ENCODE data around the gene DLEC1. TPM values are rescaled to one million over a fixed set of nuclear protein-coding genes. Genes with fewer than 3 reads are reported as not detected.
A peak's percentile ranks its signal among the peaks of the same experiment; 100 is the strongest.
"Not testable (repeated sequence)": the region's sequence is repeated elsewhere in the genome, so short reads cannot be mapped to it uniquely, and the experiment has no call there.

The DLEC1 gene
- total RNA-seq, 1 experiment from 2014 or later: not detected

DNA sequence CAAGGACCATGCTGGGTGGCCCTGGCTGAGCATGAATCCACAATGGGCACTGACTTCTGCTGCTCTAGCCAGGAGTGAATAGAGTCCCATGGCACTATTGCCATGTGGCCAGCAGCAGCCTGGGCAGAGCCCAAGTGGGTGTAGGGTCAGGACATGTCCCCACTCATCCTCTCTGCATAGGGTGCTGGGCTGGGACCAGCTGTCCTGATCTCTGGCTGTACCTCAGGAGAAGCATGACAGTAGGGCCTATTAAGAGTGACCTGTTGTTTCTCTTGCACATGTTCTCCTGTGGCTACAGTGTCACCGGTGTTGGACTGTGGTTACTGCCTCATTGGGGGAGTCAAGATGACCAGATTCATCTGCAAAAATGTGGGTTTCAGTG, 46.9 kb downstream of the DLEC1 start:
- Histone ChIP-seq H3K27ac (ENCODE audit: low read length) (no peak overlapping the region), H3K4me3 (ENCODE audit: low read depth in 2 of 2, low read length in 2 of 2) (no peak overlapping the region), H3K36me3 (ENCODE audit: control insufficient read depth, insufficient read depth, low read length) (no peaks in the 10 kb centered on the region), H3K4me1 (ENCODE audit: control insufficient read depth, insufficient read depth, low read length) (no peaks in the 10 kb centered on the region), H3K9me3 (ENCODE audit: control insufficient read depth, insufficient read depth, low read depth, low read length) (no peaks in the 10 kb centered on the region), H3K27me3 (ENCODE audit: control insufficient read depth, insufficient read depth, low read length) (no peaks in the 10 kb centered on the region)
- in situ Hi-C loops (cut with HindIII; ENCODE audit: low pct_unique_long_range_greater_than_20kb, low sequenced_read_pairs): no loop called here
- intact Hi-C loops (cut with micrococcal nuclease; ENCODE audit: unreplicated experiment): no loop called here
- ChIA-PET CTCF (no interaction called here), POLR2A (no interaction called here)
- BruUV-seq (replicated peaks): no TSS peak
- TF ChIP-seq, protein P1, sequence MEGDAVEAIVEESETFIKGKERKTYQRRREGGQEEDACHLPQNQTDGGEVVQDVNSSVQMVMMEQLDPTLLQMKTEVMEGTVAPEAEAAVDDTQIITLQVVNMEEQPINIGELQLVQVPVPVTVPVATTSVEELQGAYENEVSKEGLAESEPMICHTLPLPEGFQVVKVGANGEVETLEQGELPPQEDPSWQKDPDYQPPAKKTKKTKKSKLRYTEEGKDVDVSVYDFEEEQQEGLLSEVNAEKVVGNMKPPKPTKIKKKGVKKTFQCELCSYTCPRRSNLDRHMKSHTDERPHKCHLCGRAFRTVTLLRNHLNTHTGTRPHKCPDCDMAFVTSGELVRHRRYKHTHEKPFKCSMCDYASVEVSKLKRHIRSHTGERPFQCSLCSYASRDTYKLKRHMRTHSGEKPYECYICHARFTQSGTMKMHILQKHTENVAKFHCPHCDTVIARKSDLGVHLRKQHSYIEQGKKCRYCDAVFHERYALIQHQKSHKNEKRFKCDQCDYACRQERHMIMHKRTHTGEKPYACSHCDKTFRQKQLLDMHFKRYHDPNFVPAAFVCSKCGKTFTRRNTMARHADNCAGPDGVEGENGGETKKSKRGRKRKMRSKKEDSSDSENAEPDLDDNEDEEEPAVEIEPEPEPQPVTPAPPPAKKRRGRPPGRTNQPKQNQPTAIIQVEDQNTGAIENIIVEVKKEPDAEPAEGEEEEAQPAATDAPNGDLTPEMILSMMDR (IDR thresholded peaks at IDR 0.05): no peak
- TF ChIP-seq, protein P2, sequence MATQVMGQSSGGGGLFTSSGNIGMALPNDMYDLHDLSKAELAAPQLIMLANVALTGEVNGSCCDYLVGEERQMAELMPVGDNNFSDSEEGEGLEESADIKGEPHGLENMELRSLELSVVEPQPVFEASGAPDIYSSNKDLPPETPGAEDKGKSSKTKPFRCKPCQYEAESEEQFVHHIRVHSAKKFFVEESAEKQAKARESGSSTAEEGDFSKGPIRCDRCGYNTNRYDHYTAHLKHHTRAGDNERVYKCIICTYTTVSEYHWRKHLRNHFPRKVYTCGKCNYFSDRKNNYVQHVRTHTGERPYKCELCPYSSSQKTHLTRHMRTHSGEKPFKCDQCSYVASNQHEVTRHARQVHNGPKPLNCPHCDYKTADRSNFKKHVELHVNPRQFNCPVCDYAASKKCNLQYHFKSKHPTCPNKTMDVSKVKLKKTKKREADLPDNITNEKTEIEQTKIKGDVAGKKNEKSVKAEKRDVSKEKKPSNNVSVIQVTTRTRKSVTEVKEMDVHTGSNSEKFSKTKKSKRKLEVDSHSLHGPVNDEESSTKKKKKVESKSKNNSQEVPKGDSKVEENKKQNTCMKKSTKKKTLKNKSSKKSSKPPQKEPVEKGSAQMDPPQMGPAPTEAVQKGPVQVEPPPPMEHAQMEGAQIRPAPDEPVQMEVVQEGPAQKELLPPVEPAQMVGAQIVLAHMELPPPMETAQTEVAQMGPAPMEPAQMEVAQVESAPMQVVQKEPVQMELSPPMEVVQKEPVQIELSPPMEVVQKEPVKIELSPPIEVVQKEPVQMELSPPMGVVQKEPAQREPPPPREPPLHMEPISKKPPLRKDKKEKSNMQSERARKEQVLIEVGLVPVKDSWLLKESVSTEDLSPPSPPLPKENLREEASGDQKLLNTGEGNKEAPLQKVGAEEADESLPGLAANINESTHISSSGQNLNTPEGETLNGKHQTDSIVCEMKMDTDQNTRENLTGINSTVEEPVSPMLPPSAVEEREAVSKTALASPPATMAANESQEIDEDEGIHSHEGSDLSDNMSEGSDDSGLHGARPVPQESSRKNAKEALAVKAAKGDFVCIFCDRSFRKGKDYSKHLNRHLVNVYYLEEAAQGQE (IDR thresholded peaks at IDR 0.05; ENCODE audit: insufficient read depth in 1 of 2, low read depth in 2 of 2, low read length in 1 of 2): no peak
- TF ChIP-seq SIN3A (IDR thresholded peaks at IDR 0.05; ENCODE audit: borderline replicate concordance, insufficient read depth, low read depth, low read length) (no peak), TCF7L2 (IDR thresholded peaks at IDR 0.05; ENCODE audit: low read depth, low read length) (no peak), POLR2AphosphoS5 (IDR thresholded peaks at IDR 0.05; ENCODE audit: low read depth, low read length) (no peak)
- ATAC-seq (peak; percentile 59; the same call in 1 of the 2 replicates), DNase-seq (ENCODE audit: low read depth, low spot score) (no peak)

DNA sequence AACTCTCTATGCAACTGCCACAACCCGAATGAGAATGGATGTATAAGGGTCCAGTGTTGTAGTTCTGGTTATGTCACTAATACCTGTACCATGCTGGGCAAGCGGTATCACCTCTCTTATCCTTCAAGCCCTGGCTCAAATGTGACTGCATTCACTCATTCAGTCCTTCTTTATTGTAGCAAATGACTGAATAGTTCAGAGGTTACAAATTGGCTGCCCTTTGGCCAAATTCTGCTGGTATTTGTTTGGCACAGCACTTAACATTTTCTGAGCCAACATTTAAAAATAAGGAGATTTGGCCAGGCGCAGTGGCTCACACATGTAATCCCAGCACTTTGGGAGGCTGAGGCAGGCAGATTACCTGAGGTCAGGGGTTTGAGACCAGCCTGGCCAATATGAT, 47.5 kb downstream of the DLEC1 start:
- no peaks in the 10 kb centered on the region for H3K36me3 ChIP-seq (ENCODE audit: control insufficient read depth, insufficient read depth, low read length)
- in situ Hi-C loops (cut with HindIII; ENCODE audit: low pct_unique_long_range_greater_than_20kb, low sequenced_read_pairs): no loop called here
- TF ChIP-seq, protein P2 (IDR thresholded peaks at IDR 0.05; ENCODE audit: insufficient read depth in 1 of 2, low read depth in 2 of 2, low read length in 1 of 2): no peak
- TF ChIP-seq POLR2AphosphoS5 (IDR thresholded peaks at IDR 0.05; ENCODE audit: low read depth, low read length): no peak
- TF ChIP-seq SIN3A (IDR thresholded peaks at IDR 0.05; ENCODE audit: borderline replicate concordance, insufficient read depth, low read depth, low read length): no peak
- TF ChIP-seq, protein P1 (IDR thresholded peaks at IDR 0.05): no peak
- no peak for TF ChIP-seq TCF7L2 (IDR thresholded peaks at IDR 0.05; ENCODE audit: low read depth, low read length)
- intact Hi-C loops (cut with micrococcal nuclease; ENCODE audit: unreplicated experiment): no loop called here
- no peaks in the 10 kb centered on the region for H3K9me3 ChIP-seq (ENCODE audit: control insufficient read depth, insufficient read depth, low read depth, low read length)
- H3K27ac ChIP-seq (ENCODE audit: low read length): no peak overlapping the region
- BruUV-seq (replicated peaks): no TSS peak
- no peaks in the 10 kb centered on the region; the same call in 1 of the 2 replicates for H3K27me3 ChIP-seq (ENCODE audit: control insufficient read depth, insufficient read depth, low read length)
- no peak for DNase-seq (ENCODE audit: low read depth, low spot score)
- ChIA-PET POLR2A (no interaction called here), CTCF (no interaction called here)
- no peak overlapping the region for H3K4me3 ChIP-seq (ENCODE audit: low read depth in 2 of 2, low read length in 2 of 2)
- no peak for ATAC-seq
- no peaks in the 10 kb centered on the region for H3K4me1 ChIP-seq (ENCODE audit: control insufficient read depth, insufficient read depth, low read length)

DNA sequence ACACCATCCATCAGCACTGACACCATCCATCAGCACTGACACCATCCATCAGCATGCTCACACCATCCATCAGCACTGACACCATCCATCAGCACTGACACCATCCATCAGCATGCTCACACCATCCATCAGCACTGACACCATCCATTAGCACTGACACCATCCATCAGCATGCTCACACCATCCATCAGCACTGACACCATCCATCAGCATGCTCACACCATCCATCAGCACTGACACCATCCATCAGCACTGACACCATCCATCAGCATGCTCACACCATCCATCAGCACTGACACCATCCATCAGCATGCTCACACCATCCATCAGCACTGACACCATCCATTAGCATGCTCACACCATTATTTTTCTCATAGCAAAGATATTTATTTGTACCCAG, 48.3 kb downstream of the DLEC1 start:
- in situ Hi-C loops (cut with HindIII; ENCODE audit: low pct_unique_long_range_greater_than_20kb, low sequenced_read_pairs); H3K27me3 ChIP-seq (ENCODE audit: control insufficient read depth, insufficient read depth, low read length); DNase-seq (ENCODE audit: low read depth, low spot score); CTCF ChIA-PET; H3K9me3 ChIP-seq (ENCODE audit: control insufficient read depth, insufficient read depth, low read depth, low read length); BruUV-seq (replicated peaks); intact Hi-C loops (cut with micrococcal nuclease; ENCODE audit: unreplicated experiment); H3K27ac ChIP-seq (ENCODE audit: low read length); POLR2A ChIA-PET; ATAC-seq; H3K4me3 ChIP-seq (ENCODE audit: low read depth in 2 of 2, low read length in 2 of 2); H3K36me3 ChIP-seq (ENCODE audit: control insufficient read depth, insufficient read depth, low read length); H3K4me1 ChIP-seq (ENCODE audit: control insufficient read depth, insufficient read depth, low read length): not testable (repeated sequence)
